Prostate gland (tissue), 2 donors: ENCODE results near the gene PRMT3. TPM values are rescaled to one million over a fixed set of nuclear protein-coding genes. Genes with fewer than 3 reads are reported as not detected.
A peak's percentile ranks its signal among the peaks of the same experiment; 100 is the strongest.

Experiments
- DNase-seq: peaks from one replicate; pipeline ENCODE4 v3.0.0-alpha.2; 2019; ENCODE audit warnings: low spot score
- H3K27ac ChIP-seq, 2 donors: fragments of 200-600 bp; sonication (generic); 2 replicates each; pipeline ENCODE4 v1.5.1; 2017 to 2019
- H3K27me3 ChIP-seq: fragments of 200-600 bp; sonication (generic); replicated peaks from 2 replicates; pipeline ENCODE4 v1.5.1; 2019; ENCODE audit not compliant: insufficient read depth
- H3K36me3 ChIP-seq, 2 donors: fragments of 200-600 bp; sonication (generic); 1 replicate in 1 of 2; 2 replicates in 1 of 2; pipeline versions ENCODE4 v1.5.1 to v1.8.1; 2017 to 2019
- H3K4me1 ChIP-seq: fragments of 200-600 bp; sonication (generic); replicated peaks from 2 replicates; pipeline ENCODE4 v1.5.1; 2019
- H3K4me3 ChIP-seq, 2 donors: fragments of 200-600 bp; sonication (generic); 2 replicates each; pipeline ENCODE4 v1.5.1; 2017 to 2019
- H3K9me3 ChIP-seq: fragments of 200-600 bp; sonication (generic); 2 replicates; pipeline ENCODE4 v1.5.1; 2017
- CTCF ChIP-seq, 4 experiments: fragments of 200-600 bp in 2 of 4; fragments of 450-650 bp in 2 of 4; sonication (generic) in 2 of 4; IDR thresholded peaks; 1 replicate in 3 of 4; 2 replicates in 1 of 4; pipeline ENCODE4 v1.5.1; 2016 to 2019; ENCODE audit warnings: antibody characterized with exemption in 4 of 4, mild to moderate bottlenecking in 2 of 4, moderate library complexity in 2 of 4
- POLR2A ChIP-seq: fragments of 450-650 bp; IDR thresholded peaks from one replicate; pipeline ENCODE4 v1.6.1; 2016; ENCODE audit warnings: antibody characterized with exemption, mild to moderate bottlenecking
- POLR2AphosphoS5 ChIP-seq: sonication (generic); formaldehyde crosslinking; IDR thresholded peaks from one replicate; pipeline ENCODE4 v1.6.1; 2017; ENCODE audit warnings: antibody characterized with exemption
- WGBS: methylation state at CpG from one replicate; pipeline ENCODE4 v1.1.5; 2018; 5-methylcytosine and 5-hydroxymethylcytosine counted together
- intact Hi-C: fragments of 100-400 bp; cut with DNase I; formaldehyde crosslinking; loops from one replicate; pipeline ENCODE4 v1.14.2; 2022
- total RNA-seq, 2 donors: library from RNA; depleted of rRNA; stranded (reverse); fragments of >200 nt; gene quantifications; one replicate each; pipeline ENCODE4 v1.1.0, GENCODE V29; 2016

PRMT3 gene
- total RNA-seq, 2 donors from 2014 or later, result 13.8 to 18.7 TPM

- intact Hi-C loops, result no loop called here
- no peak for TF ChIP-seq POLR2A
- TF ChIP-seq POLR2AphosphoS5, result no peak
- no peak for TF ChIP-seq CTCF (IDR thresholded peaks at IDR 0.05)
- Histone ChIP-seq H3K4me1 (no peaks in the 10 kb centered on the region), H3K27me3 (no peaks in the 10 kb centered on the region), H3K4me3 (no peak overlapping the region), H3K36me3 (no peaks in the 10 kb centered on the region), H3K9me3 (no peaks in the 10 kb centered on the region), H3K27ac (no peak overlapping the region)
- DNase-seq, result no peak
Measured at GRCh38 chr11:20501252-20501651, 113.7 kb downstream of the PRMT3 start.

- 82% methylated on average over 4 of the region's 4 CpGs for WGBS
- intact Hi-C loops, result no loop called here
- no peaks in the 10 kb centered on the region for H3K4me1 ChIP-seq
- H3K27me3 ChIP-seq, result no peaks in the 10 kb centered on the region
- no peak for DNase-seq
- TF ChIP-seq CTCF (IDR thresholded peaks at IDR 0.05) (no peak), POLR2AphosphoS5 (no peak), POLR2A (no peak)
- no peaks in the 10 kb centered on the region for H3K9me3 ChIP-seq
- H3K27ac ChIP-seq, result no peak overlapping the region
- no peak overlapping the region for H3K4me3 ChIP-seq
- no peaks in the 10 kb centered on the region for H3K36me3 ChIP-seq
Measured at GRCh38 chr11:20501971-20502370, 114.5 kb downstream of the PRMT3 start.

GRCh38 chr11:20511982-20512381 is 124.5 kb downstream of the PRMT3 start:
- H3K4me1 ChIP-seq, result no peaks in the 10 kb centered on the region
- 73% methylated on average over 5 of the region's 5 CpGs for WGBS
- intact Hi-C loops, result no loop called here

GRCh38 chr11:20512869-20513268 is 125.4 kb downstream of the PRMT3 start:
- WGBS, result 80% methylated on average over 4 of the region's 4 CpGs
- no peak overlapping the region for H3K27ac ChIP-seq
- H3K36me3 ChIP-seq, result no peaks in the 10 kb centered on the region
- TF ChIP-seq POLR2A (no peak), CTCF (IDR thresholded peaks at IDR 0.05) (no peak), POLR2AphosphoS5 (no peak)
- H3K27me3 ChIP-seq, result no peaks in the 10 kb centered on the region
- no peak for DNase-seq
- H3K4me3 ChIP-seq, result no peak overlapping the region
- no peaks in the 10 kb centered on the region for H3K9me3 ChIP-seq
- no peaks in the 10 kb centered on the region for H3K4me1 ChIP-seq
- intact Hi-C loops, result no loop called here

More at GRCh38 chr11:20511982-20512381, 124.5 kb downstream of the PRMT3 start:
- Histone ChIP-seq H3K36me3 (no peaks in the 10 kb centered on the region), H3K27me3 (no peaks in the 10 kb centered on the region), H3K4me3 (no peak overlapping the region), H3K9me3 (no peaks in the 10 kb centered on the region), H3K27ac (no peak overlapping the region)
- TF ChIP-seq POLR2AphosphoS5 (no peak), POLR2A (no peak), CTCF (IDR thresholded peaks at IDR 0.05) (no peak)
- DNase-seq, result no peak

- intact Hi-C loops, result no loop called here
- no peaks in the 10 kb centered on the region for H3K36me3 ChIP-seq
- no peaks in the 10 kb centered on the region for H3K9me3 ChIP-seq
- H3K27ac ChIP-seq, result no peak overlapping the region
- no peak for TF ChIP-seq CTCF (IDR thresholded peaks at IDR 0.05)
- peak; percentile 39 for TF ChIP-seq POLR2AphosphoS5
- no peak for TF ChIP-seq POLR2A
- no peak overlapping the region for H3K4me3 ChIP-seq
- no peaks in the 10 kb centered on the region for H3K27me3 ChIP-seq
- DNase-seq, result no peak
- no peaks in the 10 kb centered on the region for H3K4me1 ChIP-seq
- WGBS, result 83% methylated on average over 7 of the region's 7 CpGs
Measured at GRCh38 chr11:20518323-20518834, 130.9 kb downstream of the PRMT3 start.
